A549 treated with DMSO at 1 μM for 4 hours (cell line): ENCODE measurements around the gene RIPPLY1. TPM values are rescaled to one million over a fixed set of nuclear protein-coding genes. Genes with fewer than 3 reads are reported as not detected.

Experiments used
- total RNA-seq: library from RNA; stranded (reverse); fragments of 200-300 nt; extraction: Qiagen RNA extraction; gene quantifications from 5 replicates; pipeline ENCODE4 v1.2.3, GENCODE V29; 2022; ENCODE audit warnings: low read depth

The RIPPLY1 gene, protein sequence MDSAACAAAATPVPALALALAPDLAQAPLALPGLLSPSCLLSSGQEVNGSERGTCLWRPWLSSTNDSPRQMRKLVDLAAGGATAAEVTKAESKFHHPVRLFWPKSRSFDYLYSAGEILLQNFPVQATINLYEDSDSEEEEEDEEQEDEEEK
- 0.08 to 0.11 TPM in 2 of 5 replicates, not detected in the others for total RNA-seq

DNA sequence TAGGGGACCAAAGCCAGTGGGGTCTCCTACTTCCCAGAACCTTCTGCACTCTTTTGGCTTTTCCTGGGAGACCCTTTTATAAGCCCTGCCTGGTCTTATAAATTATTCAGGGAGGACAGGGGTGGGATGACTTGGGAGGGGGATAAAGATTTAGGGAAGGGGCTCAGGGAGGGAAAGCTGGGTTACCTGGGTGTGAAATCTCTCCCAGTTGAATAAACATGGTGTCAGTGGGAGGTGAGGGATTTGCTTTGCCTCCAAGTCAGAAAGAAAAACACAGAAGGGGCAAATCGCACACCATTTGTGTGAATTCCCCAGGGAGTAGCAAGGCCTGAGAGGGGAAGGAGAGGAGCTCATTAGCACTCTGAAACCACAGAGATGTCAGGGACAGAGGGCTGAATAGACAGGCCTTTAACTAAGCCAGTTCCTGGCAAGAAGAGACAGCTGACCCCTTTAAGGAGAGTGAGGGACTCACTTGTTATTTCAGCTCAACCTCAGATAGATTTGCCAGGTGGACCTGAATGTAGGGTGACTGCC, at the start of gene RIPPLY1:
TSS of gene RIPPLY1 (minus strand) at position 51 of the 534 bp plus-strand sequence. CDS start 54 bp downstream, outside the sequence.

DNA sequence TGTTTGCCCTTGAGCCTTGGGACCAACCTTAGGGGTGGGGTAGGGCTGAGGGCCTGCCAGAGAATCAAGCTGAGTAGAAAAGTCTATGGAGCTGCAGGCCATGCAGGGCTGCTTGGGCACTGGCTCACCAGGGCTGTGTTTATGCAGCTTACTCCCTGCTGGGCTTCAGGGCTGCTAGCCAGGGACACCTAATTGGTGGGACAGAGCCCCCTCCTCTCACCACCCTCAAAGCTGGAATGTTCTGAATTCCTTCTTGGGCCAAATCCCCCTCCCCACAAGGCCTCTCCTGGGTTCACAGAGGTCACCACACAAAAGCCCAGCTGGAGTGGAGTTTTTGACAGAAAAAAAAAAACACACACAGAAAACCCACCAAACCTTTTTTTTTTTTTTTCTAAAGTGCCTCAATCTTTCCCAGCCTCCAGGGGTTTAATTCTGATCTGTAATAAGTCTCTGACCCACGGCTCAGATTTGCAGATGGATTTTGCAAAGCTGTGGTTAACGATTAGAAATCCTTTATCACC, 16.9 kb upstream of the RIPPLY1 start, which contains the start of gene CLDN2:
TSS of gene CLDN2 (plus strand) at position 471 of the 521 bp plus-strand sequence. CDS start 7,827 bp downstream, outside the sequence.

Other genes starting within 250 kb of the RIPPLY1 start
- 0.05 to 0.09 TPM (median 0.08 TPM) in 3 of 5 replicates, not detected in the others for gene RNF128, start 176.6 kb downstream of the RIPPLY1 start, total RNA-seq
- gene TBC1D8B, start 100.7 kb downstream of the RIPPLY1 start, total RNA-seq, result 1.2 to 2.0 TPM (median 1.7 TPM) in 5 replicates
- 8.5 to 9.6 TPM (median 9.1 TPM) in 5 replicates for gene CLDN2, start 17.1 kb upstream of the RIPPLY1 start, total RNA-seq
- gene MORC4, start 96.9 kb upstream of the RIPPLY1 start, total RNA-seq, result 37.2 to 45.4 TPM (median 40.8 TPM) in 5 replicates
- gene RBM41, start 215.5 kb upstream of the RIPPLY1 start, total RNA-seq, result 9.9 to 13.1 TPM (median 12.0 TPM) in 5 replicates